Measurements from ENCODE around the gene MAGEA4.

The MAGEA4 gene

DNA sequence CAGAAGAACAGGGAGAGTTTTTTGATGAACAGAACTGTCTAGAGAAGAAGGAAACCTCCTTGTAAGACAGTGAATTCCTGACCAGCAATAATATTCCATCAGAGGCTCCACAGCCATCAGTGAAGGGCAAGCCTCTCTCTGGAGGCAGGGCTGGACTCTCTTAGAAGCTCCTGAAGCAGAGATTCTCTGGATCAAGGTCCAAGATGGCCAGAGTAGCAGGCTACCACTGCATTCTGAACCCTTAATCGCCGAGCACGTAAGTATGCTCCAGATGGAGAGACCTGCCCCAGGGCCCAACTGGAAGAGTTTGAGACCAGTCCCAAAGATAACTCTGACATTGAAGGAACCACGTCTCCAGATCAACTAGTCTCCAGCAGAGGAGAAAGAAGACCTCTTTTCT, 45.4 kb downstream of the MAGEA4 start:
- ATAC-seq = no peak
- TF ChIP-seq PPARA (CRISPR knock-in tag; IDR thresholded peaks at IDR 0.05; ENCODE audit: borderline replicate concordance) (no peak), ZNF565 (CRISPR knock-in tag; conservative IDR thresholded peaks at IDR 0.05; ENCODE audit: low read depth) (no peak)
- TF ChIP-seq, protein P1, sequence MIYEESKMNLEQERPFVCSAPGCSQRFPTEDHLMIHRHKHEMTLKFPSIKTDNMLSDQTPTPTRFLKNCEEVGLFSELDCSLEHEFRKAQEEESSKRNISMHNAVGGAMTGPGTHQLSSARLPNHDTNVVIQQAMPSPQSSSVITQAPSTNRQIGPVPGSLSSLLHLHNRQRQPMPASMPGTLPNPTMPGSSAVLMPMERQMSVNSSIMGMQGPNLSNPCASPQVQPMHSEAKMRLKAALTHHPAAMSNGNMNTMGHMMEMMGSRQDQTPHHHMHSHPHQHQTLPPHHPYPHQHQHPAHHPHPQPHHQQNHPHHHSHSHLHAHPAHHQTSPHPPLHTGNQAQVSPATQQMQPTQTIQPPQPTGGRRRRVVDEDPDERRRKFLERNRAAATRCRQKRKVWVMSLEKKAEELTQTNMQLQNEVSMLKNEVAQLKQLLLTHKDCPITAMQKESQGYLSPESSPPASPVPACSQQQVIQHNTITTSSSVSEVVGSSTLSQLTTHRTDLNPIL (CRISPR knock-in tag; IDR thresholded peaks at IDR 0.05; ENCODE audit: low read depth) = no peak
- TF ChIP-seq, protein P2, sequence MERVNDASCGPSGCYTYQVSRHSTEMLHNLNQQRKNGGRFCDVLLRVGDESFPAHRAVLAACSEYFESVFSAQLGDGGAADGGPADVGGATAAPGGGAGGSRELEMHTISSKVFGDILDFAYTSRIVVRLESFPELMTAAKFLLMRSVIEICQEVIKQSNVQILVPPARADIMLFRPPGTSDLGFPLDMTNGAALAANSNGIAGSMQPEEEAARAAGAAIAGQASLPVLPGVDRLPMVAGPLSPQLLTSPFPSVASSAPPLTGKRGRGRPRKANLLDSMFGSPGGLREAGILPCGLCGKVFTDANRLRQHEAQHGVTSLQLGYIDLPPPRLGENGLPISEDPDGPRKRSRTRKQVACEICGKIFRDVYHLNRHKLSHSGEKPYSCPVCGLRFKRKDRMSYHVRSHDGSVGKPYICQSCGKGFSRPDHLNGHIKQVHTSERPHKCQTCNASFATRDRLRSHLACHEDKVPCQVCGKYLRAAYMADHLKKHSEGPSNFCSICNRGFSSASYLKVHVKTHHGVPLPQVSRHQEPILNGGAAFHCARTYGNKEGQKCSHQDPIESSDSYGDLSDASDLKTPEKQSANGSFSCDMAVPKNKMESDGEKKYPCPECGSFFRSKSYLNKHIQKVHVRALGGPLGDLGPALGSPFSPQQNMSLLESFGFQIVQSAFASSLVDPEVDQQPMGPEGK (CRISPR knock-in tag; IDR thresholded peaks at IDR 0.05; ENCODE audit: borderline replicate concordance) = no peak
- TF ChIP-seq, protein P3, sequence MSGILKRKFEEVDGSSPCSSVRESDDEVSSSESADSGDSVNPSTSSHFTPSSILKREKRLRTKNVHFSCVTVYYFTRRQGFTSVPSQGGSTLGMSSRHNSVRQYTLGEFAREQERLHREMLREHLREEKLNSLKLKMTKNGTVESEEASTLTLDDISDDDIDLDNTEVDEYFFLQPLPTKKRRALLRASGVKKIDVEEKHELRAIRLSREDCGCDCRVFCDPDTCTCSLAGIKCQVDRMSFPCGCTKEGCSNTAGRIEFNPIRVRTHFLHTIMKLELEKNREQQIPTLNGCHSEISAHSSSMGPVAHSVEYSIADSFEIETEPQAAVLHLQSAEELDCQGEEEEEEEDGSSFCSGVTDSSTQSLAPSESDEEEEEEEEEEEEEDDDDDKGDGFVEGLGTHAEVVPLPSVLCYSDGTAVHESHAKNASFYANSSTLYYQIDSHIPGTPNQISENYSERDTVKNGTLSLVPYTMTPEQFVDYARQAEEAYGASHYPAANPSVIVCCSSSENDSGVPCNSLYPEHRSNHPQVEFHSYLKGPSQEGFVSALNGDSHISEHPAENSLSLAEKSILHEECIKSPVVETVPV (CRISPR knock-in tag; IDR thresholded peaks at IDR 0.05) = no peak

DNA sequence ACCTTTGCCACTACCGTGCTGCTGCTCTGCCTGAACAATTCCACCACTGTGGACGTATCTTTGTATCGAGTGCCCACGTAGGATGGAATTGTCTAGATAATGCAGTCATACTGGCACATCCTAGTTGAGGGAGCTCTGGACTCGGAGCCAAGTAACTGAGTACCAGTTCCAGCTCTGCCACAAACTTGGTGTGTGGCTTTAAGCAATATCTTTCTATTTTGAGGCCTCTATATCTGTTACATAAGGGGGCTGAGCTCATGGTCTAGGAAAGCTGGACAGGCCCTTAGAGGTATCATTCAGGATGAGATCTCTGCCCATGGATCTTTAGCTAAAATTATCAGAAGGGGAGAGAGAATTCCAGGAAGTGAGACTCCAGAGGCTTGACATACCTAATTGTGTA, 49.3 kb downstream of the MAGEA4 start:
- TF ChIP-seq ZNF8 (CRISPR knock-in tag; IDR thresholded peaks at IDR 0.05) = no peak
- TF ChIP-seq ESRRG (CRISPR knock-in tag; IDR thresholded peaks at IDR 0.05) = no peak
- TF ChIP-seq ZFP30 (CRISPR knock-in tag; IDR thresholded peaks at IDR 0.05) = no peak
- TF ChIP-seq, protein P1 (CRISPR knock-in tag; IDR thresholded peaks at IDR 0.05; ENCODE audit: low read depth) = no peak
- TF ChIP-seq ARNTL (CRISPR knock-in tag; IDR thresholded peaks at IDR 0.05; ENCODE audit: borderline replicate concordance, low read depth) = no peak
- no peak for TF ChIP-seq CSDC2 (CRISPR knock-in tag; IDR thresholded peaks at IDR 0.05)
- TF ChIP-seq ZNF565 (CRISPR knock-in tag; conservative IDR thresholded peaks at IDR 0.05; ENCODE audit: low read depth) = no peak
- no peak for TF ChIP-seq GLIS3 (CRISPR knock-in tag; IDR thresholded peaks at IDR 0.05)
- TF ChIP-seq, protein P4, sequence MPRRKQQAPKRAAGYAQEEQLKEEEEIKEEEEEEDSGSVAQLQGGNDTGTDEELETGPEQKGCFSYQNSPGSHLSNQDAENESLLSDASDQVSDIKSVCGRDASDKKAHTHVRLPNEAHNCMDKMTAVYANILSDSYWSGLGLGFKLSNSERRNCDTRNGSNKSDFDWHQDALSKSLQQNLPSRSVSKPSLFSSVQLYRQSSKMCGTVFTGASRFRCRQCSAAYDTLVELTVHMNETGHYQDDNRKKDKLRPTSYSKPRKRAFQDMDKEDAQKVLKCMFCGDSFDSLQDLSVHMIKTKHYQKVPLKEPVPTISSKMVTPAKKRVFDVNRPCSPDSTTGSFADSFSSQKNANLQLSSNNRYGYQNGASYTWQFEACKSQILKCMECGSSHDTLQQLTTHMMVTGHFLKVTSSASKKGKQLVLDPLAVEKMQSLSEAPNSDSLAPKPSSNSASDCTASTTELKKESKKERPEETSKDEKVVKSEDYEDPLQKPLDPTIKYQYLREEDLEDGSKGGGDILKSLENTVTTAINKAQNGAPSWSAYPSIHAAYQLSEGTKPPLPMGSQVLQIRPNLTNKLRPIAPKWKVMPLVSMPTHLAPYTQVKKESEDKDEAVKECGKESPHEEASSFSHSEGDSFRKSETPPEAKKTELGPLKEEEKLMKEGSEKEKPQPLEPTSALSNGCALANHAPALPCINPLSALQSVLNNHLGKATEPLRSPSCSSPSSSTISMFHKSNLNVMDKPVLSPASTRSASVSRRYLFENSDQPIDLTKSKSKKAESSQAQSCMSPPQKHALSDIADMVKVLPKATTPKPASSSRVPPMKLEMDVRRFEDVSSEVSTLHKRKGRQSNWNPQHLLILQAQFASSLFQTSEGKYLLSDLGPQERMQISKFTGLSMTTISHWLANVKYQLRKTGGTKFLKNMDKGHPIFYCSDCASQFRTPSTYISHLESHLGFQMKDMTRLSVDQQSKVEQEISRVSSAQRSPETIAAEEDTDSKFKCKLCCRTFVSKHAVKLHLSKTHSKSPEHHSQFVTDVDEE (CRISPR knock-in tag; IDR thresholded peaks at IDR 0.05) = no peak
- TF ChIP-seq TOX (CRISPR knock-in tag; IDR thresholded peaks at IDR 0.05; ENCODE audit: borderline replicate concordance) = no peak
- TF ChIP-seq, protein P2 (CRISPR knock-in tag; IDR thresholded peaks at IDR 0.05; ENCODE audit: borderline replicate concordance) = no peak
- no peak for TF ChIP-seq RARB (CRISPR knock-in tag; IDR thresholded peaks at IDR 0.05)
- no peak for TF ChIP-seq TCF4 (CRISPR knock-in tag; IDR thresholded peaks at IDR 0.05; ENCODE audit: borderline replicate concordance)
- TF ChIP-seq ZFP3 (CRISPR knock-in tag; IDR thresholded peaks at IDR 0.05) = no peak
- TF ChIP-seq, protein P3 (CRISPR knock-in tag; IDR thresholded peaks at IDR 0.05) = no peak
- TF ChIP-seq OSR1 (CRISPR knock-in tag; IDR thresholded peaks at IDR 0.05) = no peak
- no peak for TF ChIP-seq ISL1 (CRISPR knock-in tag; IDR thresholded peaks at IDR 0.05)
- ATAC-seq = no peak

All from SK-N-SH treated with all-trans-retinoic acid at 6 μM for 48 hours (cell line).